ENCODE measurements around the gene PIK3AP1. TPM values are rescaled to one million over a fixed set of nuclear protein-coding genes. Genes with fewer than 3 reads are reported as not detected.

PIK3AP1 gene
- polyA plus RNA-seq, 1 of the 3 experiments (the other 2 are of a cell fraction), result 0.07 TPM

DNA sequence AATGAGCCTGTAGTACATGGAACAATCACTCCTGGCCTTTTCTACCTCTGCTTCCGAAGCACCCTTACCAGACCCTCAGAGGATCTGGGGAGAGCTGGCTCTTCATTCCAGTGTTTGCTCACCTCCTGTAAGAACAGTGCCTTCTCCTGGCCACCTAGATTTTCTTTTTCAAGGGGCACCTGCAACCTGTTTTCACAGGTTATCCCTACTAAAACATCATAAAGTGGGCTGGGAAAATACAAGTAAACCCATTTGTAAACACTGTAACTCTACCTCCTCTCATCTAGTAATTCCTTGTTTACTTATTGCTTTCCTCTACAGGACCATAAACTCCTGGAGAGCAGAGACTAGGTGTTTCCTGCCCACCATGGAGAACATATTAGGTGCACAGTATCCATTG lies 1.1 kb downstream of the PIK3AP1 start (continued):
- TF ChIP-seq, protein P1, sequence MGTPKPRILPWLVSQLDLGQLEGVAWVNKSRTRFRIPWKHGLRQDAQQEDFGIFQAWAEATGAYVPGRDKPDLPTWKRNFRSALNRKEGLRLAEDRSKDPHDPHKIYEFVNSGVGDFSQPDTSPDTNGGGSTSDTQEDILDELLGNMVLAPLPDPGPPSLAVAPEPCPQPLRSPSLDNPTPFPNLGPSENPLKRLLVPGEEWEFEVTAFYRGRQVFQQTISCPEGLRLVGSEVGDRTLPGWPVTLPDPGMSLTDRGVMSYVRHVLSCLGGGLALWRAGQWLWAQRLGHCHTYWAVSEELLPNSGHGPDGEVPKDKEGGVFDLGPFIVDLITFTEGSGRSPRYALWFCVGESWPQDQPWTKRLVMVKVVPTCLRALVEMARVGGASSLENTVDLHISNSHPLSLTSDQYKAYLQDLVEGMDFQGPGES (IDR thresholded peaks at IDR 0.05; ENCODE audit: low read depth, low read length), result no peak

DNA sequence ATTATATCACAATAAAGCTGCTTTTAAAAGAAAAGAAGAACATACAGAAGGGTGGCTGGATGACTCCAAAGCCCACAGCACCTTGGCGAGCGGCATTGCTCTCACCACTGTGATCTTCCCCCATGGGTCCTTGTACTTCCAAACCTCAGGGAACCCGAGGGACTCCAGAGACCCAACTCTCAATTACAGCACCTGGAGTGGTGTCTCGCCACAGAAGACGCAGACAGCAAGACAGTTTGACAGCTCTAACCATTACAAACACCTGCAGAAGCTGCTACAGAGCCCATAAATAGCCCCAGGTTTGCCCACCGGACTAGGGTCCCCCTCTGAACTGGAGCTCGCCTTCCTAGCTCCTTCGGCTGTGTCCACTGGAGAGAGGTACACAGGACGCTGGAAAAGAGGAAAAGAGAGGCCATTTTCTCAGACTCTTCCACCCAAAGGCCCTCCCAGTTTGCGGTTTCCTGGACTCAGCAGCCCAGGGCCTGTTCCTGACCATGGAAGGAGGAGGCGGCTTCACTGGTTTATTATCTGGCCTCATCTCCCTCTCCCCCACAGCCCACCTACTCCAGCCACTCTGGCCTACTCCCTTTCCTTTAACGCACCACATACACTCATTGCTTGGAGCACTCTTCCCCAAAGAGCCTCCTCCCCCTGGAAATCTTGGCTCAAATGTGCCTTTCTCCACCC lies 1.9 kb downstream of the PIK3AP1 start:
- WGBS (ENCODE audit: low lambda C conversion rate), result 82% methylated on average over 11 of the region's 12 CpGs
- POLR2A ChIA-PET, result no interaction called here

DNA sequence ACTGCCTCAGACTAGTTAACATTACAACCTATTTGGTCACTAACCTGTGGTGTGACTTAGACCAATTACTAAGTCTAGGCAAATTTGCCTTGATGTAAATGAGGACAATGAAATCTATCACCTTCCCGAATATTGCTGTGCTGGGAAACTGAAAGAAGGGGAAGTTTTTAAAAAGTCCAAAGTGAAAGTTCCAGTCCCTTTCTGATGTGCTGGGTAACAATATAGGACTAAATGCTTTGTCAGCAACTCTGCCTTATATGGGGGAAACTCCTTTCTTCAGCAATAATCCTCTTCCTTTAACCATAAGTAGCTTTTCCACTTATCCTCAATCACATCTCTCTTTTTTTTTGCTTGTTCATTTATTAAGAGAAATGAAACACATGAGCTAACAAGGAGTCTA lies 3.9 kb downstream of the PIK3AP1 start:
- H3K9me3 ChIP-seq, result no peaks in the 10 kb centered on the region
- TF ChIP-seq SIN3A (IDR thresholded peaks at IDR 0.05; ENCODE audit: borderline replicate concordance, low read depth, low read length), result no peak
- no peaks in the 10 kb centered on the region for H3K79me2 ChIP-seq (ENCODE audit: insufficient read depth)
- no peak overlapping the region for H3K27ac ChIP-seq (ENCODE audit: low read depth in 2 of 2, low read length in 1 of 2)
- no peak for DNase-seq
- H4K20me1 ChIP-seq (ENCODE audit: insufficient read depth), result no peaks in the 10 kb centered on the region
- peaks cover 17% of the 10 kb centered on the region for H3K27me3 ChIP-seq (ENCODE audit: insufficient read depth)
- ChIA-PET CTCF (no interaction called here), POLR2A (no interaction called here)
- H2AFZ ChIP-seq (ENCODE audit: low read depth), result no peak overlapping the region
- H3K9me2 ChIP-seq, result no peaks in the 10 kb centered on the region
- H3K4me1 ChIP-seq (ENCODE audit: control insufficient read depth in 1 of 2, insufficient read depth in 2 of 2, low read depth in 1 of 2, low read length in 1 of 2), result peaks cover 0 to 8% of the 10 kb centered on the region in 2 experiments; a peak in 1 of 4 replicates
- H3K36me3 ChIP-seq (replicated peaks in 1 of 2; ENCODE audit: control insufficient read depth in 1 of 2, insufficient read depth in 2 of 2, low read length in 1 of 2), result no peaks in the 10 kb centered on the region
- no peak overlapping the region for H3K4me3 ChIP-seq (ENCODE audit: low read depth in 2 of 2, low read length in 1 of 2)
- peaks cover 3% of the 10 kb centered on the region for H3F3A ChIP-seq (replicated peaks; ENCODE audit: insufficient read depth)
- WGBS (ENCODE audit: low lambda C conversion rate), result 56% methylated on average over 1 of the region's 1 CpG
- H3K9ac ChIP-seq, result no peak overlapping the region
- H3K4me2 ChIP-seq, result no peak overlapping the region

More for the DNA sequence above, 1.9 kb downstream of the PIK3AP1 start:
- Histone ChIP-seq H3K27ac (ENCODE audit: low read depth in 2 of 2, low read length in 1 of 2) (no peak overlapping the region), H3K9me2 (no peaks in the 10 kb centered on the region), H3K4me3 (ENCODE audit: low read depth in 2 of 2, low read length in 1 of 2) (no peak overlapping the region), H2AFZ (ENCODE audit: low read depth) (no peak overlapping the region), H3K79me2 (ENCODE audit: insufficient read depth) (no peaks in the 10 kb centered on the region), H3K36me3 (replicated peaks in 1 of 2; ENCODE audit: control insufficient read depth in 1 of 2, insufficient read depth in 2 of 2, low read length in 1 of 2) (no peaks in the 10 kb centered on the region), H3K9me3 (no peaks in the 10 kb centered on the region), H3K27me3 (ENCODE audit: insufficient read depth) (peaks cover 18% of the 10 kb centered on the region), H3K4me2 (no peak overlapping the region), H3F3A (replicated peaks; ENCODE audit: insufficient read depth) (no peaks in the 10 kb centered on the region), H4K20me1 (ENCODE audit: insufficient read depth) (no peaks in the 10 kb centered on the region), H3K4me1 (ENCODE audit: control insufficient read depth in 1 of 2, insufficient read depth in 2 of 2, low read depth in 1 of 2, low read length in 1 of 2) (peaks cover 0 to 8% of the 10 kb centered on the region in 2 experiments; a peak in 1 of 4 replicates), H3K9ac (no peak overlapping the region)
- no peak for TF ChIP-seq CHD2 (IDR thresholded peaks at IDR 0.05; ENCODE audit: low read length, partially characterized antibody)
- no peak for TF ChIP-seq ELF1 (IDR thresholded peaks at IDR 0.05)
- CTCF ChIA-PET, result interaction anchor here (1.2 kb wide), 1 partner anchor 344 kb away, joined by 3 read pairs; no protein-coding TSS in a partner anchor
- DNase-seq, result no peak

DNA sequence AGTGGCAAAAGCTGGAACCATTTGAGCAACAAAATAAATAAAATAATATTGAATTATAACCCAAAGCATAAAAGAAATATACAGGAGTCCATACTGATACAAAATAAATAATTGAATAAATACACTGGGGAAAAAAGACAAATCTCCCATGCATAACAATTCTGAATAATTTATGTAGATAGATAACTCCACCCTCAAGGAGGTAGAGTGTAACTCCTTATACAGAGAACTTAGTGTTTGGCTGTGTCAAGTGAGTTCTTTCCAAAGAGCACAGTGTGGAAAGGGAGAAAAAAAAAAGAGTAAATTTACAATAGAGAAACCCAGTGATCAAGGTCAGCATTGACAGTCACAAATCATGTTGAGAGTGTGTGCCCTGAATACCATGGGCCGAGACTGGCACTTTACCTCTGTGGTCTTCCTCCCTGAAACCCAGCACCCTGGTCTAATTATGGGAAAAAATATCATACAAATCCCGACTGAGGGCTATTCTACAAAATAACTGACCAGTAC lies 5.5 kb downstream of the PIK3AP1 start:
- Histone ChIP-seq H4K20me1 (ENCODE audit: insufficient read depth) (no peaks in the 10 kb centered on the region), H3K36me3 (replicated peaks in 1 of 2; ENCODE audit: control insufficient read depth in 1 of 2, insufficient read depth in 2 of 2, low read length in 1 of 2) (no peaks in the 10 kb centered on the region), H3F3A (replicated peaks; ENCODE audit: insufficient read depth) (peaks cover 3% of the 10 kb centered on the region), H3K27ac (ENCODE audit: low read depth in 2 of 2, low read length in 1 of 2) (no peak overlapping the region), H3K9me3 (no peaks in the 10 kb centered on the region), H3K9ac (no peak overlapping the region), H2AFZ (ENCODE audit: low read depth) (no peak overlapping the region), H3K9me2 (no peaks in the 10 kb centered on the region), H3K4me1 (ENCODE audit: control insufficient read depth in 1 of 2, insufficient read depth in 2 of 2, low read depth in 1 of 2, low read length in 1 of 2) (no peaks in the 10 kb centered on the region), H3K4me2 (no peak overlapping the region), H3K4me3 (ENCODE audit: low read depth in 2 of 2, low read length in 1 of 2) (no peak overlapping the region), H3K79me2 (ENCODE audit: insufficient read depth) (no peaks in the 10 kb centered on the region), H3K27me3 (ENCODE audit: insufficient read depth) (peaks cover 4% of the 10 kb centered on the region; the same call in 1 of the 2 replicates)
- POLR2A ChIA-PET, result no interaction called here
- 72% methylated on average over 2 of the region's 2 CpGs for WGBS (ENCODE audit: low lambda C conversion rate)
- DNase-seq, result no peak
- CTCF ChIA-PET, result interaction anchor here (2.3 kb wide), 1 partner anchor 74 kb away, joined by 6 read pairs; no protein-coding TSS in a partner anchor
- TF ChIP-seq RAD21 (IDR thresholded peaks at IDR 0.05; ENCODE audit: low read length) (no peak), GABPA (IDR thresholded peaks at IDR 0.05; ENCODE audit: low read depth) (no peak), SMC3 (IDR thresholded peaks at IDR 0.05; ENCODE audit: low read depth, low read length) (no peak), RXRA (IDR thresholded peaks at IDR 0.05; ENCODE audit: borderline replicate concordance, low read depth) (no peak), ELF1 (IDR thresholded peaks at IDR 0.05) (no peak), SIN3A (IDR thresholded peaks at IDR 0.05; ENCODE audit: borderline replicate concordance, low read depth, low read length) (no peak), GATA2 (CRISPR knock-in tag; IDR thresholded peaks at IDR 0.05) (no peak), FOXM1 (IDR thresholded peaks at IDR 0.05; ENCODE audit: low read depth) (no peak), FOSL2 (IDR thresholded peaks at IDR 0.05; ENCODE audit: borderline replicate concordance, low read depth) (no peak)
- TF ChIP-seq, protein P2, sequence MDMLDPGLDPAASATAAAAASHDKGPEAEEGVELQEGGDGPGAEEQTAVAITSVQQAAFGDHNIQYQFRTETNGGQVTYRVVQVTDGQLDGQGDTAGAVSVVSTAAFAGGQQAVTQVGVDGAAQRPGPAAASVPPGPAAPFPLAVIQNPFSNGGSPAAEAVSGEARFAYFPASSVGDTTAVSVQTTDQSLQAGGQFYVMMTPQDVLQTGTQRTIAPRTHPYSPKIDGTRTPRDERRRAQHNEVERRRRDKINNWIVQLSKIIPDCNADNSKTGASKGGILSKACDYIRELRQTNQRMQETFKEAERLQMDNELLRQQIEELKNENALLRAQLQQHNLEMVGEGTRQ (IDR thresholded peaks at IDR 0.05; ENCODE audit: borderline replicate concordance, low read depth, low read length), result no peak
- TF ChIP-seq, protein P3, sequence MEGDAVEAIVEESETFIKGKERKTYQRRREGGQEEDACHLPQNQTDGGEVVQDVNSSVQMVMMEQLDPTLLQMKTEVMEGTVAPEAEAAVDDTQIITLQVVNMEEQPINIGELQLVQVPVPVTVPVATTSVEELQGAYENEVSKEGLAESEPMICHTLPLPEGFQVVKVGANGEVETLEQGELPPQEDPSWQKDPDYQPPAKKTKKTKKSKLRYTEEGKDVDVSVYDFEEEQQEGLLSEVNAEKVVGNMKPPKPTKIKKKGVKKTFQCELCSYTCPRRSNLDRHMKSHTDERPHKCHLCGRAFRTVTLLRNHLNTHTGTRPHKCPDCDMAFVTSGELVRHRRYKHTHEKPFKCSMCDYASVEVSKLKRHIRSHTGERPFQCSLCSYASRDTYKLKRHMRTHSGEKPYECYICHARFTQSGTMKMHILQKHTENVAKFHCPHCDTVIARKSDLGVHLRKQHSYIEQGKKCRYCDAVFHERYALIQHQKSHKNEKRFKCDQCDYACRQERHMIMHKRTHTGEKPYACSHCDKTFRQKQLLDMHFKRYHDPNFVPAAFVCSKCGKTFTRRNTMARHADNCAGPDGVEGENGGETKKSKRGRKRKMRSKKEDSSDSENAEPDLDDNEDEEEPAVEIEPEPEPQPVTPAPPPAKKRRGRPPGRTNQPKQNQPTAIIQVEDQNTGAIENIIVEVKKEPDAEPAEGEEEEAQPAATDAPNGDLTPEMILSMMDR (IDR thresholded peaks at IDR 0.05), result no peak
